Esophagus (tissue), 2 donors: ENCODE measurements around the gene WTIP. TPM values are rescaled to one million over a fixed set of nuclear protein-coding genes. Genes with fewer than 3 reads are reported as not detected.

Source experiments
- H3K27ac ChIP-seq, 2 donors: one replicate each; pipeline ENCODE4 v1.5.1; 2013; ENCODE audit warnings: low read depth in 2 of 2, mild to moderate bottlenecking in 2 of 2, inconsistent platforms in 1 of 2, low read length in 1 of 2, moderate library complexity in 1 of 2
- H3K27me3 ChIP-seq, 2 donors: one replicate each; pipeline ENCODE4 v1.6.1; 2013; ENCODE audit warnings: low read length in 2 of 2, control low read depth in 1 of 2, mild to moderate bottlenecking in 1 of 2; ENCODE audit not compliant: insufficient read depth in 2 of 2, control insufficient read depth in 1 of 2
- H3K36me3 ChIP-seq, 2 donors: one replicate each; pipeline ENCODE4 v1.6.1; 2013; ENCODE audit warnings: low read length in 1 of 2; ENCODE audit not compliant: control insufficient read depth in 2 of 2, insufficient read depth in 2 of 2
- H3K4me1 ChIP-seq, 2 donors: one replicate each; pipeline ENCODE4 v1.6.1; 2013; ENCODE audit warnings: low read length in 1 of 2; ENCODE audit not compliant: control insufficient read depth in 2 of 2, insufficient read depth in 2 of 2
- H3K4me3 ChIP-seq, 2 donors: one replicate each; pipeline ENCODE4 v1.5.1; 2013; ENCODE audit warnings: low read length in 2 of 2, mild to moderate bottlenecking in 2 of 2, low read depth in 1 of 2, moderate library complexity in 1 of 2
- H3K9me3 ChIP-seq, 2 donors: one replicate each; pipeline ENCODE4 v1.6.1; 2013; ENCODE audit warnings: mild to moderate bottlenecking in 2 of 2, low read depth in 1 of 2, low read length in 1 of 2, moderate library complexity in 1 of 2; ENCODE audit not compliant: control insufficient read depth in 2 of 2, insufficient read depth in 1 of 2
- WGBS, 2 donors: extraction: QIAGEN DNeasy Blood & Tissue Kit; methylation state at CpG; one replicate each; pipeline ENCODE4 v1.1.7; 2013; 5-methylcytosine and 5-hydroxymethylcytosine counted together
- polyA plus RNA-seq, 2 donors: library from polyadenylated mRNA; stranded (reverse); fragments of 200-250 nt; gene quantifications; one replicate each; pipeline ENCODE4 v1.2.3, GENCODE V29; 2013
- donor health status: healthy with polysubstance abuse.
- donor health status: Bipolar disorder and iron deficiency.

WTIP gene
- polyA plus RNA-seq, 2 donors: 1.3 to 2.8 TPM

GRCh38 chr19:34489175-34489574, 7.6 kb downstream of the WTIP start:
- 76 to 81% methylated on average over 7 of the region's 7 CpGs for WGBS, 2 donors
- Histone ChIP-seq H3K4me3 (no peak overlapping the region), H3K27ac (no peak overlapping the region)

DNA sequence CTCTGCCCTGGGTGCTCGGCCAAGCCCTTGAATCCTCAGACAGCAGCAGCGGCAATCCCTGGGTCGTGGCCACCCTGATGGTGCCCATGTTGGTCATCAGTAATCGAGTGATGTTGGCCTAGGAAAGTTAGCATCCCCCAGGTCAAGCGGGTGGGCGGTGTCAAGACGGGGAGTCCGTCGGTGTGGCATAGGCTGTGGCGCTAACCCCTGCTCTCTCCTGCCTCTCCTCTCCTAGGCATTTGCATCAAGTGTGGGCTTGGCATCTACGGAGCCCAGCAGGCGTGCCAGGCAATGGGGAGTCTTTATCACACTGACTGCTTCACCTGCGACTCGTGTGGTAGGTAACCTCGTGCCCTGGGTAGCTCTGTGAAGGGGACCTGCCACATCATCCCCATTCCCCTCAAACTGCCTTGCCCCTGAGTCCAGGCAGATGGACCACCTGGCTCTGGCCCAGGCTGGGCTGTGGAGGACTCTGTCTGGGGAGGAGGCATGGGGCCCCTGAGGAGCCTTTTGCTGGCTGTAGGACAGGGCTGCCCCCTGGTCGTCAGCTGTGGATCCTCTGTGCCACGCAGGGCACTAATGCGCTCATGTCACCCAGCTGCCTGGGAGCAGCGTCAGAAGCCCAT, 8.7 kb downstream of the WTIP start:
- H3K4me1 ChIP-seq: no peaks in the 10 kb centered on the region
- no peaks in the 10 kb centered on the region for H3K27me3 ChIP-seq
- 91 to 93% methylated on average over 19 of the region's 19 CpGs for WGBS, 2 donors
- H3K36me3 ChIP-seq: peaks cover 0 to 10% of the 10 kb centered on the region in 2 donors
- H3K9me3 ChIP-seq: no peaks in the 10 kb centered on the region
- no peak overlapping the region for H3K27ac ChIP-seq
- no peak overlapping the region for H3K4me3 ChIP-seq

More at GRCh38 chr19:34489175-34489574, 7.6 kb downstream of the WTIP start:
- H3K9me3 ChIP-seq: no peaks in the 10 kb centered on the region
- peaks cover 0 to 9% of the 10 kb centered on the region in 2 donors for H3K36me3 ChIP-seq
- peaks cover 0 to 1% of the 10 kb centered on the region in 2 donors for H3K4me1 ChIP-seq
- no peaks in the 10 kb centered on the region for H3K27me3 ChIP-seq

DNA sequence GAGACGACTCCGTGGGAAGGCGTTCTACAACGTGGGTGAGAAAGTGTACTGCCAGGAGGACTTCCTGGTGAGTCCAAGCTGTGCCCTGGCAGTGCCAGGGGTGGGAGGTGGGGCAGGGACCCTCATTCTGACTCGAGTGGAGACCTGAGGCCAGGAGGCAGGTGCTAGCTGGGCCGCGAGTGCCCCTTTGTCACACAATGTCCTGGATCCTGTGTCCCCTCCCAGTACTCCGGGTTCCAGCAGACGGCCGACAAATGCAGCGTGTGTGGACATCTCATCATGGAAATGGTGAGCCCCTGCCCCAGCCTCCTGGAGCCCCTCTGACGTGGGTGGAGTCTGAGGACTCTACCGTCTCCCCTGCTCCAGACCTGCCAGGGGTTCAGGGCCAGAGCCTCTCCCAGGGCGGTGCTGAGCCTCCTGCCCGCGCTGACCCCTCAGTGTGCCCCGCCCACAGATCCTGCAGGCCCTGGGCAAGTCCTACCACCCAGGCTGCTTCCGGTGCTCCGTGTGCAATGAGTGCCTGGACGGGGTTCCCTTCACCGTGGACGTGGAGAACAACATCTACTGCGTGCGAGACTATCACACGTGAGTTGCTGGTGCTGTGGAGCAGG, 11.6 kb downstream of the WTIP start:
- Histone ChIP-seq H3K4me3 (no peak overlapping the region), H3K36me3 (peaks cover 0 to 15% of the 10 kb centered on the region in 2 donors)
- WGBS, 2 donors: 83 to 89% methylated on average over 25 of the region's 25 CpGs

DNA sequence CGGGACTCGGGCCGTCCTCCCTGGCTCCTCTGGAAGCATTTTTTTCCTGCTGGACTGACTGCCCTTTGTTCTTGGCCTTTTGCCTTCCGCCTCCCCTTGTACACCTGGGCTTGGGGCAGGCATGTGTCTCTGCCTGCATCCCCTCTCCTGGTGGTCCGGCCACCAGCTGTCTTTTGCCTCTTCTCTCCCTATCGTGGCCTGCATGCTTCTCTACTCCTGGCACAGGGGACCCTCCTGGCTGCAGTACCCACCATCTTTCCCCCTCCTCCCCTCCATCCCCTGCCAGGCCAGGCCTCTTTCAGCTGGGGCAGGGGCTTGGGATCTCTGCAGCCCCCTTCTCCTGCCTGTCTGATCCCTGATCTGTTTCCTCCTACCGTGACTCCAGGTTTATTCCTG, 12.1 kb downstream of the WTIP start:
- H3K27ac ChIP-seq: no peak overlapping the region
- no peaks in the 10 kb centered on the region for H3K4me1 ChIP-seq
- H3K4me3 ChIP-seq: no peak overlapping the region
- H3K36me3 ChIP-seq: peaks cover 0 to 15% of the 10 kb centered on the region in 2 donors
- no peaks in the 10 kb centered on the region for H3K9me3 ChIP-seq
- no peaks in the 10 kb centered on the region for H3K27me3 ChIP-seq
- WGBS, 2 donors: 92 to 94% methylated on average over 7 of the region's 7 CpGs

More for the DNA sequence above, 11.6 kb downstream of the WTIP start:
- Histone ChIP-seq H3K9me3 (no peaks in the 10 kb centered on the region), H3K27me3 (no peaks in the 10 kb centered on the region), H3K4me1 (no peaks in the 10 kb centered on the region), H3K27ac (no peak overlapping the region)

- Histone ChIP-seq H3K27me3 (no peaks in the 10 kb centered on the region), H3K27ac (no peak overlapping the region), H3K9me3 (no peaks in the 10 kb centered on the region), H3K36me3 (peaks cover 0 to 15% of the 10 kb centered on the region in 2 donors), H3K4me3 (no peak overlapping the region), H3K4me1 (no peaks in the 10 kb centered on the region)
- WGBS, 2 donors: 91 to 92% methylated on average over 11 of the region's 11 CpGs
These were observed 13.0 kb downstream of the WTIP start for GRCh38 chr19:34494601-34495000.

DNA sequence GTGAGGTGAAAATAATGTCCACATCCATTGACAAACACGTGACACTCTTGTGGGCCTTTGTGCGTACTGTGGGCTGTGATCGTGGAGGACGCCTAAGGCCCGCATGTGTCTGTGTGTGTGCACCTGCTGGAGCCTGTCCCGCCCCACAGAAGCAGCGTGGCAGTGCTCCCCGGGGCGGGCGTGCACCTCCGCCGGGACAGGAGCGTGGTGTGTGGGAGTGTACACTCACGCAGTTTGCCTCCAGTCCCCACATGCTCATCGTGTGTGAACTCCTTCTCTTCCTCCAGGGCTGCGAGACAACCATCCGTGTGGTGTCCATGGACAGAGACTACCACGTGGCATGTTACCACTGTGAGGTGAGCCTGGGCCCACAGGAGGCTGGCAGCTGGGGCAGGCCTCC, 13.9 kb downstream of the WTIP start:
- no peaks in the 10 kb centered on the region for H3K9me3 ChIP-seq
- no peaks in the 10 kb centered on the region for H3K27me3 ChIP-seq
- no peak overlapping the region for H3K4me3 ChIP-seq
- 88 to 95% methylated on average over 18 of the region's 18 CpGs for WGBS, 2 donors
- H3K4me1 ChIP-seq: no peaks in the 10 kb centered on the region
- no peak overlapping the region for H3K27ac ChIP-seq
- peaks cover 0 to 13% of the 10 kb centered on the region in 2 donors for H3K36me3 ChIP-seq

GRCh38 chr19:34497112-34497805, 15.7 kb downstream of the WTIP start:
- Histone ChIP-seq H3K27ac (no peak overlapping the region), H3K27me3 (no peaks in the 10 kb centered on the region), H3K9me3 (no peaks in the 10 kb centered on the region), H3K4me1 (peaks cover 0 to 4% of the 10 kb centered on the region in 2 donors), H3K4me3 (no peak overlapping the region), H3K36me3 (peaks cover 0 to 12% of the 10 kb centered on the region in 2 donors)
- WGBS, 2 donors: 94 to 95% methylated on average over 15 of the region's 15 CpGs

GRCh38 chr19:34499155-34499834, 17.7 kb downstream of the WTIP start:
- Histone ChIP-seq H3K4me3 (no peak overlapping the region), H3K4me1 (peaks cover 0 to 4% of the 10 kb centered on the region in 2 donors), H3K27me3 (no peaks in the 10 kb centered on the region), H3K9me3 (no peaks in the 10 kb centered on the region), H3K36me3 (peaks cover 0 to 6% of the 10 kb centered on the region in 2 donors), H3K27ac (no peak overlapping the region)
- 90% methylated on average over 13 of the region's 13 CpGs for WGBS, 2 donors

DNA sequence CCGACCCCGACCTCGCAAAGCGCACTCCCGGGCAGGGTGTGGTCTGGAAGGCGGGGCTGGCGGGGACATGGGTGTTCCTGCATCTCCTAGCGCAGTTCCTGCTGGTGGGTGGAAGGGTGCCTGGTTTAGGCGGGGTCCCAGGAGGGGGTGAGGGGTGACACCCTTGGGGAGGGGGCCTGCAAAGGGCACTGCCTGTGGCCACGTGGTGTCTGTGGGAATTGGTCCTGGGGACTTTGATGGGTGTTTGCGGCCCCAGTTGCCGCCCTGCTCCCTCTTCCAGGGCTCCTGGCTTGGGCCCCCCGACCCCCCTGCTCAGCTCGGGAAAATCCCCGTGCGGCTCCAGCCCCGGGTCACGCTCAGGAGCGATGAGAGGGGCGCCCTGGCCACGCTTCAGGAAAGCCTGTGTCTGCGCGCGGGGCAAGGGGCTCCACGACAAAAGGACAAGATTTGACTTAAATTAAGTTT, 19.1 kb downstream of the WTIP start:
- H3K27ac ChIP-seq: no peak overlapping the region
- 50 to 51% methylated on average over 24 to 25 of the region's 25 CpGs for WGBS, 2 donors
- peaks cover 0 to 4% of the 10 kb centered on the region in 2 donors for H3K4me1 ChIP-seq

More for the DNA sequence above, 19.1 kb downstream of the WTIP start:
- Histone ChIP-seq H3K4me3 (no peak overlapping the region), H3K36me3 (peaks cover 0 to 2% of the 10 kb centered on the region in 2 donors), H3K9me3 (no peaks in the 10 kb centered on the region), H3K27me3 (no peaks in the 10 kb centered on the region)
